Activated CD8-positive, alpha-beta memory T cell treated with anti-CD3 and anti-CD28 coated beads, Interleukin-2, amount 10 ng/mL, durations not matched to agents 7 days and 5 days (primary cell): ENCODE measurements around the gene RGS13. TPM values are rescaled to one million over a fixed set of nuclear protein-coding genes. Genes with fewer than 3 reads are reported as not detected.
"Not testable (repeated sequence)": the region's sequence is repeated elsewhere in the genome, so short reads cannot be mapped to it uniquely, and the experiment has no call there.

Experiments
- ATAC-seq: fragments of 150-1000 bp; cut with Tn5 transposase; one replicate; pipeline ENCODE4 v1.10.0; 2021; ENCODE audit warnings: moderate library complexity
- CTCF ChIA-PET: fragments of 350-600 bp; sonication (Branson Sonifier 250); formaldehyde crosslinking; loops from one replicate; lab custom pipeline; 2021; ENCODE audit warnings: antibody characterized with exemption; lab: Charles Lee
- DNase-seq: peaks from one replicate; pipeline ENCODE4 v3.0.0-alpha.2; 2020
- H3K27ac Mint-ChIP-seq: one replicate; pipeline ENCODE4 v1.8.0; 2021; ENCODE audit warnings: mild to moderate bottlenecking, mixed read lengths
- H3K27me3 Mint-ChIP-seq: one replicate; pipeline ENCODE4 v1.8.0; 2021; ENCODE audit warnings: mixed read lengths
- H3K36me3 Mint-ChIP-seq: one replicate; pipeline ENCODE4 v1.8.0; 2021; ENCODE audit warnings: mild to moderate bottlenecking, mixed read lengths
- H3K4me1 Mint-ChIP-seq: one replicate; pipeline ENCODE4 v1.8.0; 2021; ENCODE audit warnings: mixed read lengths
- H3K4me3 Mint-ChIP-seq: one replicate; pipeline ENCODE4 v1.8.0; 2021; ENCODE audit warnings: mild to moderate bottlenecking, moderate library complexity, mixed read lengths
- H3K9me3 Mint-ChIP-seq: one replicate; pipeline ENCODE4 v1.8.0; 2022; ENCODE audit warnings: low read depth, mixed read lengths
- total RNA-seq, 2 experiments: library from RNA; stranded (reverse); gene quantifications; one replicate each; pipeline ENCODE4 v1.2.3, GENCODE V29; 2021

Gene RGS13
- total RNA-seq, 2 experiments from 2014 or later: 0.12 to 0.37 TPM

DNA sequence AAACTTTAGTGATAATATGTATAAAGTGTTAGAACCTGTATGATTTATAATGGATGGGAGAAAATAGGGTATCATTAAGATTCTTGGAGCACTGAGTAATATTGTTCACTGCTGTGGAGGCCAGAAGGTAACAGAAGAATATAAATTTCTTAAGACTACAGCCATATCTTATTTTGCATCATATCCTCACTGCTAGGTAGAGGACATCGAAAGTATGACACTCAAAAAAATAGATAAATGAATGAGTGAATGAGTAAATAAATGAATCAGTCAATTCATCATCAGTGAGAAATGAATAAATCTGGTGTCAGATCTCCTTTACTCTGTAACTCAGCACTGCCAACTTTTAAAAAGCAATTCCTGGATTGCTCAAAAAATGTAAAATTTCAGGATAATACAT lies 33.2 kb downstream of the RGS13 start:
- no peak overlapping the region for H3K27ac Mint-ChIP-seq
- H3K27me3 Mint-ChIP-seq: peaks cover 7% of the 10 kb centered on the region
- no peak for ATAC-seq
- DNase-seq: no peak
- no peaks in the 10 kb centered on the region for H3K9me3 Mint-ChIP-seq
- no peak overlapping the region for H3K4me3 Mint-ChIP-seq
- peaks cover 1% of the 10 kb centered on the region for H3K36me3 Mint-ChIP-seq
- H3K4me1 Mint-ChIP-seq: no peaks in the 10 kb centered on the region
- CTCF ChIA-PET: no interaction called here

DNA sequence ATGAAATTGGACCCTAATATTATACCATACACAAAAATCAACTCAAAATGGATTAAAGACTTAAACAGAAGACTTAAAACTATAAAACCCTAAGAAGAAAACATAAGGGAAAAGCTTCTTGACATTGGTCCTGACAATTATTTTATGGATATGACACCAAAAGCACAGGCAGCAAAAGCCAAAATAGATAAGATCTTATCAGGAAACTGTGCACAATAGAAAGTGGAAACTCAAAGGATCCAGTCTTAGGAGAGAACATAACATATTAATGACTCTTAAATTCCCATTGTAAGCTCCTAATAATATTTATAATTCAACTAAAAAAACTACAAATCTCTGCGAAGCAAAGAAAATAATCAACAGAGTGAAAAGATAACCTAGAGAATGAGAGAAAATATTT lies 39.8 kb downstream of the RGS13 start:
- no peaks in the 10 kb centered on the region for H3K9me3 Mint-ChIP-seq
- no peak overlapping the region for H3K4me3 Mint-ChIP-seq
- no peak for ATAC-seq
- CTCF ChIA-PET: no interaction called here
- H3K27ac Mint-ChIP-seq: no peak overlapping the region
- H3K4me1 Mint-ChIP-seq: no peaks in the 10 kb centered on the region
- H3K36me3 Mint-ChIP-seq: no peaks in the 10 kb centered on the region
- no peak for DNase-seq
- peaks cover 10% of the 10 kb centered on the region for H3K27me3 Mint-ChIP-seq

DNA sequence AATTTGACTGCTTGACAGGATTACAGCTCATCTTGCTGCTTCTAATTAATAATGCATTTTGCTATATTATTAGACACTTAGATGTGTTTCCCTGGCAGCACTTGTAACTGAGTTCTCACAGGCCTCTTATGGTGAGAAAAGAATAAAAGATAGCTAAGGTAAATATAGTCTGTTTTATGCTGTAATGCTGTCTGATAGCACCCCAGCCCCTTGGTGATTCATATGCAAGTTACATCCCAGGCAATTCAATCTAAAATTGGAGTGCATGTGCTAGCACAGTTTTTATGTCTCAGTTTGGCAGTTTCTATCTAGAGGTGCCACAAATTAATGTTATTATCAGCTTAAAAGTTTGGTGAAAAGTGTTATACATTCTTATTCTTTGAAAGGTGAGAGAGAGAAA lies 42.2 kb downstream of the RGS13 start:
- Mint-ChIP-seq H3K27ac (no peak overlapping the region), H3K9me3 (no peaks in the 10 kb centered on the region), H3K4me1 (no peaks in the 10 kb centered on the region), H3K36me3 (no peaks in the 10 kb centered on the region), H3K27me3 (peaks cover 7% of the 10 kb centered on the region), H3K4me3 (no peak overlapping the region)
- CTCF ChIA-PET: interaction anchor here (0.7 kb wide), 1 partner anchor 204 kb away, joined by 3 read pairs; no protein-coding TSS in a partner anchor
- DNase-seq (no peak), ATAC-seq (no peak)

DNA sequence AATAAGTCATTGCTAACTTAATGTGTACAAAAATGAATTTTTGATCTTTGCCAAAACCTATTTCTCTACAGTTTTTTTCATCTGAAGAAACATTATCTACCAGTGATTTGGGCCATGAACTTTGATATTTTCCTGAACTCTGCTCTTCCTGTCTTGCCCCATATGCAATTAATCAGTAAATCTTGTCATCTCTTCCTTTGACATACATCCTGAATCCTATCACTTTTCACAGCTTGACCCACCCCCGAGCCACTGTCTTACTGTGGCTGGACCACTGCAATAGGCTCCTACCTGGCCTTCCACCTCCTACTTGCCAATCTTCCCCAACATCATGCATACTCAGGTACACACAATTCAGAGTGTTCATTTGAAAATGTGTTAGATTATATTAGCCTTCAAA lies 46.4 kb downstream of the RGS13 start:
- H3K9me3 Mint-ChIP-seq: no peaks in the 10 kb centered on the region
- no peak overlapping the region for H3K4me3 Mint-ChIP-seq
- H3K27me3 Mint-ChIP-seq: peaks cover 5% of the 10 kb centered on the region

DNA sequence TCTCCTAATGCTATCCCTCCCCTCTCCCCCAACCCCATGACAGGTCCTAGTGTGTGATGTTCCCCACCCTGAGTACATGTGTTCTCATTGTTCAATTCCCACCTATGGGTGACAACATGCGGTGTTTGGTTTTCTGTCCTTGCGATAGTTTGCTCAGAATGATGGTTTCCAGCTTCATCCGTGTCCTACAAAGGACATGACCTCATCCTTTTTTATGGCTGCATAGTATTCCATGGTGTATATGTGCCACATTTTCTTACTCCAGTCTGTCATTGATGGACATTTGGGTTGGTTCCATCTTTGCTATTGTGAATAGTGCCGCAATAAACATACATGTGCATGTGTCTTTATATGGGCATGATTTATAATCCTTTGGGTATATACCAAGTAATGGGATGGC lies 47.1 kb downstream of the RGS13 start:
- H3K4me3 Mint-ChIP-seq, CTCF ChIA-PET, H3K4me1 Mint-ChIP-seq, H3K27me3 Mint-ChIP-seq, H3K36me3 Mint-ChIP-seq, ATAC-seq, H3K9me3 Mint-ChIP-seq, H3K27ac Mint-ChIP-seq, DNase-seq: not testable (repeated sequence)

More for the DNA sequence above, 46.4 kb downstream of the RGS13 start:
- H3K4me1 Mint-ChIP-seq: no peaks in the 10 kb centered on the region
- H3K36me3 Mint-ChIP-seq: no peaks in the 10 kb centered on the region
- CTCF ChIA-PET: no interaction called here
- ATAC-seq: no peak
- no peak overlapping the region for H3K27ac Mint-ChIP-seq
- no peak for DNase-seq

DNA sequence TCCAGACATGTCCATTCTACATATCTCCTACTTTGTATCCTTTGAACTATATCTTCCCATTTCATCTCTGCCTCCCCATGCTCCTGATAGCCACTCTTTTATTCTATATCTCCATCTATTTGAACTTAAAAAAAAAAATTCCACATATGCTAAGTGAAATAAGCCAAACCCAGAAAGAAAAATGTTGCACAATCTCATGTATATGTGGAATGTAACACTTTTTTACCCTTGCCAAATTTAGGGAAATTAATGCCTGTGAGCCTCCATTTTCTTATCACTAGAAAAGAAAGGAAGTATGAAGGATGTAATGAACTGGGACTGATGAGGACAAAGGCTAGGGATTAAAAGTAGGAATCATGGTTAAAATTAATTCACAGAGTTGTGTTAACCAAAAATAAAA lies 53.5 kb downstream of the RGS13 start:
- CTCF ChIA-PET: no interaction called here

DNA sequence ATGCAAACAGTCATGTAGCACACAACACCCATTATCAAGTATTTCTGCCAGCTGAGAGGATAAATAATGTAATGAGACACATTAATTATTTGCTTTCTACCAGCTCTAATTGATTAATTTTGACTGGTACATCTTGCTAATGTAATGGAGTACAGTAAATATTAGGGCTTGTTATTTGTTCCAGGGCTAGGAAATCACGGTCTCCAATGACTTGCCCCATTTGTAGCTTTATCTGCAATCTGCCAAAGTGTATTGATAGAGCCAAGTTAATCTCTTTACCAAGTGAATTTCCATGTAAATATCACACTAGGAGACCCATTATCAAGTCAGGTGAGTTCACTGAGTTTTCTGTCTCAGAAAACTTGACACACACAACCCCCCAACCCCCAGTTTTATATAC lies 55.1 kb downstream of the RGS13 start:
- no peak overlapping the region for H3K4me3 Mint-ChIP-seq
- CTCF ChIA-PET: no interaction called here
- ATAC-seq: no peak
- H3K4me1 Mint-ChIP-seq: no peaks in the 10 kb centered on the region
- H3K27ac Mint-ChIP-seq: no peak overlapping the region
- no peaks in the 10 kb centered on the region for H3K36me3 Mint-ChIP-seq
- peaks cover 2% of the 10 kb centered on the region for H3K9me3 Mint-ChIP-seq
- no peak for DNase-seq
- no peaks in the 10 kb centered on the region for H3K27me3 Mint-ChIP-seq

More for the DNA sequence above, 53.5 kb downstream of the RGS13 start:
- Mint-ChIP-seq H3K4me1 (no peaks in the 10 kb centered on the region), H3K4me3 (no peak overlapping the region), H3K9me3 (peaks cover 2% of the 10 kb centered on the region), H3K27ac (no peak overlapping the region), H3K27me3 (peaks cover 2% of the 10 kb centered on the region), H3K36me3 (no peaks in the 10 kb centered on the region)
- no peak for ATAC-seq
- no peak for DNase-seq

DNA sequence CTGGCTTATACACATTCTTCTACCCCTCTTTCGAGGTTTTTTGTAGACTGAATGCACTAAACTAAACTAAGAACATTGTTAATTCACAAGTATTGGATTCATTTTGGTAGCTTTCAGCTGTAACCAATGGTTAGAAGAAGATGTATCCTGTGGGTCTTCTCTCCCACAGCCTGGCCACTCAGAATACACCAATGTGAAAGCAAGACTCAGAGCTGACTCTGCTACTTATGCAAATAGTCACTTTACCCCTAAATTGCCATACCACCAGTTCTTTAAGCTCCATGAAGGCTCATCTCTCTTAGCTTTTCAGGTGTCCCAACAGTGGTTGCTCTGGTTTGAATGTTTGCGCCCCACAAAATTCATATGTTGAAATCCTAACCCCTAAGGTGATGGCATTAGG lies 60.1 kb downstream of the RGS13 start:
- Mint-ChIP-seq H3K27ac (no peak overlapping the region), H3K4me3 (no peak overlapping the region), H3K27me3 (peaks cover 3% of the 10 kb centered on the region), H3K9me3 (no peaks in the 10 kb centered on the region), H3K36me3 (no peaks in the 10 kb centered on the region), H3K4me1 (peaks cover 4% of the 10 kb centered on the region)
- ATAC-seq (no peak), DNase-seq (no peak)
- CTCF ChIA-PET: no interaction called here

DNA sequence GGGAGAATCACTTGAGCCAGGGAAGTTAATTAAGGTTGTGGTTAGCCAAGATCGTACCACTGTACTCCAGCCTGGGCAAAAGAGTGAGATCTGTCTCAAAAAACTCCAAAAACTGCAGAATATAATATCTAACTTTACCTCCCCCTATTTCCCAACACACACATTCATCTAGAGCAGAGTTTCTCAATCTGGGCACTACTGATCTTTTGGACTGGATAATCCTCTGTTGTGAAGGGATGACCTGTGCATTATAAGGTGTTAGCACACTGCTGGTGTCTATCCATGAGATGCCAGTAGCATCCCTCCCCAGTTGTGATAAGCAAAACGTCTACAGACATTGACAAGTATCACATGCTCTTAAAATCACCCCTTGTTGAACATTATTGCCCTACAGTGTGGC lies 61.8 kb downstream of the RGS13 start:
- CTCF ChIA-PET: no interaction called here
- H3K4me1 Mint-ChIP-seq: peaks cover 9% of the 10 kb centered on the region
- ATAC-seq (no peak), DNase-seq (no peak)
- no peak overlapping the region for H3K4me3 Mint-ChIP-seq
- no peak overlapping the region for H3K27ac Mint-ChIP-seq
- H3K27me3 Mint-ChIP-seq: peaks cover 3% of the 10 kb centered on the region
- H3K9me3 Mint-ChIP-seq: no peaks in the 10 kb centered on the region
- H3K36me3 Mint-ChIP-seq: no peaks in the 10 kb centered on the region

DNA sequence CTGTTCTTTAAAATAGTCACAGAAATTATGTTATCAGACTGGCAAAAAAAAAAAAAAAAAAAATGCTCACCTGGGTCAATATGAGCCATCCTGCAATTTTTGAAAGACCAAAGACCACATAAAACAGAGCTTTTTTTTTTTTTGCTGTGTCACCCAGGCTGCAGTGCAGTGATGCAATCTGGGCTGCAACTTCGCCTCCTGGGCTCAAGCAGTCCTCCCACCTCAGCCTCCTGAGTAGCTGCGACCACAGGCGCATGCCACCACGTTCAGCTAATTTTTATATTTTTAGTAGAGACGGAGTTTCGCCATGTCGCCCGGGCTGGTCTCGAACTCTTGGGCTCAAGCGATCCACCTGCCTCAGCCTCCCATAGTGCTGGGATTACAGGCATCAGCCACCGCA lies 62.8 kb downstream of the RGS13 start:
- CTCF ChIA-PET: no interaction called here
- peaks cover 3% of the 10 kb centered on the region for H3K27me3 Mint-ChIP-seq
- ATAC-seq (no peak), DNase-seq (no peak)
- no peaks in the 10 kb centered on the region for H3K36me3 Mint-ChIP-seq
- no peaks in the 10 kb centered on the region for H3K9me3 Mint-ChIP-seq
- H3K4me1 Mint-ChIP-seq: peaks cover 16% of the 10 kb centered on the region
- no peak overlapping the region for H3K4me3 Mint-ChIP-seq
- H3K27ac Mint-ChIP-seq: no peak overlapping the region

DNA sequence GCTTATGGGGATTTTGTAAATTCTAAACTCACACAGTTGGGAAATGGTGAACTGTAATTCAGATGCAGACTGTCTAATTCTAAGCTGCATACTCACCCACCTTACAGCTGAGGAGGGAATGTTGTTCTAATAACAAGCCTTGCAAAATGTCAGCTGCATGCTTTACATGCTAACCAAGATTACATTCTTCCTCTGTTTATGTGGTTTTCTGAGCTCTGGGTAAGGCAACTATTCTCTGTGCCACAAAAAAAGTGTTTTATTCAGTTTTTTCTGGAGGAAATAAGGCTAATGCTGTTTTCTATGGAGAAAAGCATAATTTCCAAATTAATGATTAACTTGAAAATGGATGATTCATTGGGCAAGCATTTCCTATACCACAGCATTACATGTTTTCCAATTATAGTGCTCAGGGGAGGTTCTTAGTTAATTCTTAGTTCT lies 64.9 kb downstream of the RGS13 start:
- Mint-ChIP-seq H3K4me1 (peaks cover 22% of the 10 kb centered on the region), H3K4me3 (no peak overlapping the region), H3K27ac (no peak overlapping the region), H3K9me3 (no peaks in the 10 kb centered on the region), H3K36me3 (no peaks in the 10 kb centered on the region), H3K27me3 (peaks cover 3% of the 10 kb centered on the region)
- CTCF ChIA-PET: no interaction called here
- ATAC-seq (no peak), DNase-seq (no peak)

DNA sequence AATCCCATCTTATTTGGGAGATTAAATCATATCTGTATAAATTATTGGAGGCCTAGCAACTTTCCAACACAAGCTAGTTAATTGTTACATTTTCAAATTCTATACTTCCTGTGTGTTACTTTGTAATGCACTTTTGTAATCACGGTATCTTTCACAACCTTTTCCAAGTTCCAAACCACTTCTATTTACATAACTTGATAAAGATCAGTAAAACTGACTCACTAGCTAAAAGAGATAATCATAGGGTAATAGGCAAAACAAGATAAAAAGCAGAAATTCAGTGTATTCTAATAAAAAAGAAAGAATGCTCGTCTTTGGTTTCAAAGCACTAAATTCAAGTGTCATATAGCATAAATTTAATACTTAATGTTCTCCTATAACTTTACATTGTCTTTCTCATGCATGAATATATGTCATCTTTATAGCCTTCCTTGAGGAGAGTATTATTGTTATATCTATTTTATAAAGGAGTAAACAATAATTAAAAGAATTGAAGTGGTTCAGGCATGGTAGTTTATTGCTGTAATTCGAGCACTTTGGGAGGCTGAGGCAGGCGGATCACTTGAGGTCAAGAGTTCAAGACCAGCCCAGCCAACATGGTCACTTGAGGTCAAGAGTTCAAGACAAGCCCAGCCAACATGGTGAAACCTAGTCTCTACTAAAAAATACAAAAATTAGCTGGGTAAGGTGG lies 66.4 kb downstream of the RGS13 start:
- Mint-ChIP-seq H3K4me1 (peaks cover 22% of the 10 kb centered on the region), H3K27ac (no peak overlapping the region), H3K4me3 (no peak overlapping the region), H3K36me3 (no peaks in the 10 kb centered on the region), H3K9me3 (no peaks in the 10 kb centered on the region), H3K27me3 (peaks cover 3% of the 10 kb centered on the region)
- CTCF ChIA-PET: no interaction called here
- no peak for ATAC-seq
- no peak for DNase-seq

DNA sequence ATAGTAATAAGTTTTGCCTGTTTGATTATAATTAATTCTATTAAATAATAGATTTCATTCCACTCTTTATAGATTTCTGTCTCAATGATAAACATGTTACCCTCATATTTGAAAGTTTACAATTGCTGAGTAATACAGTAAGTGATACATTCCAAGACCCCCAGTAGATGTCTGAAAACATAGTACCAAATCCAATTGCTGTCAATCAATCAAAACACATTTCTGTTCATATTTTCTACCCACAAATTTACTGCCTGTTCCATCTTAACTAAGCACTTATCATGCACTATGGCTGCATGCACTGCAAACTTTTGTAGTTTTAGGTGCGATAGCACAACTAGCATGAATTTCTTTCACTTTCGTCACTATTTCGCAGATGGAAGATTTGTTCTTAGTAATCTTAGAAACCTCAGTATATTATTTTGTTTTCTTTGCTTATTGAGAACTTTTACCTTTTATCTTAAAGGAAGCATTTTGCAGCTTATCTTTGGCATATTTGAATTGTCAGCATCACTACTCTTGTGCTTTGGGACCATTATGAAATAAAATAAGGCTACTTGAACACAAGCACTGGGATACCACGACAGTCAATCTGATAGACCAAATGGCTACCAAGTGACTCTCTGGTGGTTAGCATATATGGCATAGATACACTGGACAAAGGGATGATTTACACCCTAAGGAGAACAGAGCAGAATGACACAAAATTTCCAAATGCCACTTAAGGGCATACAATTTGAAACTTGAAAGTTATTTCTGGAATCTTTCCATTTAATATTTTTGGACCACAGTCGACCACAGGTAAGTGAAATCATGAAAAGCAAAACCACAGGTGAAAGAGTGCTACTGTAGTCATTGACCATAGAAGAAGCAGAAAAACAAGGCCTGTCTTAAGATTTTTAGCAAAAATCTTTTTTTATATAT lies 67.6 kb downstream of the RGS13 start:
- Mint-ChIP-seq H3K4me3 (peak overlapping the region; percentile 18), H3K4me1 (peaks cover 22% of the 10 kb centered on the region), H3K9me3 (no peaks in the 10 kb centered on the region), H3K27me3 (peaks cover 3% of the 10 kb centered on the region), H3K27ac (peak overlapping the region; percentile 35), H3K36me3 (no peaks in the 10 kb centered on the region)
- CTCF ChIA-PET: no interaction called here
- DNase-seq (no peak), ATAC-seq (peak; percentile 81)

DNA sequence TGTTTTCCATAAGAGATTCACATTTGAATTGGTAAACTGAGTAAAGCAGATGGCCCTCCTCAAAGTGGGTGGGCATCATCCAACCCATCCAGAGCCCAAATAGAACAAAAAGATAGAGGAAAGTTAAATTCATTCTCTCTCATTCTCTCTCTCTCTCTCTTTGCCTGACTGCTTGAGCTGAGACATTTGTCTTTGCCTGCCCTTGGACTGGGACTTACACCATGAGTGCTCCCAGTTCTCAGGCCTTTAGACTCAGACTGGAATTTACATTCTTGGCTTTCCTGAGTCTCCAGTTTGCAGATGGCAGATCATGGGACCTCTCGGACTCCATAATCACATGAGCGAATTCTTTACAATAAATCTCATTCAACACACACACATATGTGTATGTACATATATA lies 69.6 kb downstream of the RGS13 start:
- H3K9me3 Mint-ChIP-seq: no peaks in the 10 kb centered on the region
- ATAC-seq (no peak), DNase-seq (no peak)
- H3K4me1 Mint-ChIP-seq: peaks cover 22% of the 10 kb centered on the region
- H3K27me3 Mint-ChIP-seq: peaks cover under 1% of the 10 kb centered on the region
- H3K36me3 Mint-ChIP-seq: no peaks in the 10 kb centered on the region
- H3K4me3 Mint-ChIP-seq: no peak overlapping the region
- CTCF ChIA-PET: no interaction called here
- no peak overlapping the region for H3K27ac Mint-ChIP-seq
